SK-N-SH treated with all-trans-retinoic acid at 6 μM for 48 hours (cell line): ENCODE measurements around the gene SMARCA4.

Experiments used
- CSDC2 ChIP-seq: fragments of 250-450 bp; sonication (Bioruptor Pico); IDR thresholded peaks from 2 replicates; pipeline ENCODE4 v1.5.0; 2020; ENCODE audit warnings: mild to moderate bottlenecking, moderate library complexity
- SNAI2 ChIP-seq: fragments of 250-450 bp; sonication (Bioruptor Pico); IDR thresholded peaks from 2 replicates; pipeline ENCODE4 v1.5.0; 2020; ENCODE audit warnings: mild to moderate bottlenecking, moderate library complexity
- ZFP3 ChIP-seq: fragments of 250-450 bp; sonication (Bioruptor Pico); IDR thresholded peaks from 2 replicates; pipeline ENCODE4 v1.5.0; 2020; ENCODE audit warnings: mild to moderate bottlenecking, moderate library complexity
- ZFP30 ChIP-seq: fragments of 450-650 bp; formaldehyde crosslinking; IDR thresholded peaks from 2 replicates; pipeline ENCODE4 v1.5.0; 2022; ENCODE audit warnings: mild to moderate bottlenecking, moderate library complexity
- ZNF70 ChIP-seq: fragments of 450-650 bp; formaldehyde crosslinking; IDR thresholded peaks from 2 replicates; pipeline ENCODE4 v1.5.0; 2020; ENCODE audit warnings: mild to moderate bottlenecking, moderate library complexity
- TF ChIP-seq, protein P1 (sequence below): fragments of 250-450 bp; sonication (Bioruptor Pico); IDR thresholded peaks from 2 replicates; pipeline ENCODE4 v1.8.0; 2020; ENCODE audit warnings: mild to moderate bottlenecking, moderate library complexity, borderline replicate concordance
- TF ChIP-seq, protein P2 (sequence below): fragments of 250-450 bp; sonication (Bioruptor Pico); IDR thresholded peaks from 2 replicates; pipeline ENCODE4 v1.5.1; 2020; ENCODE audit warnings: low read depth, mild to moderate bottlenecking, moderate library complexity
- TF ChIP-seq, protein P3 (sequence below): fragments of 250-450 bp; sonication (Bioruptor Pico); IDR thresholded peaks from 2 replicates; pipeline ENCODE4 v1.8.0; 2021; ENCODE audit warnings: low read depth, mild to moderate bottlenecking, moderate library complexity, borderline replicate concordance

DNA sequence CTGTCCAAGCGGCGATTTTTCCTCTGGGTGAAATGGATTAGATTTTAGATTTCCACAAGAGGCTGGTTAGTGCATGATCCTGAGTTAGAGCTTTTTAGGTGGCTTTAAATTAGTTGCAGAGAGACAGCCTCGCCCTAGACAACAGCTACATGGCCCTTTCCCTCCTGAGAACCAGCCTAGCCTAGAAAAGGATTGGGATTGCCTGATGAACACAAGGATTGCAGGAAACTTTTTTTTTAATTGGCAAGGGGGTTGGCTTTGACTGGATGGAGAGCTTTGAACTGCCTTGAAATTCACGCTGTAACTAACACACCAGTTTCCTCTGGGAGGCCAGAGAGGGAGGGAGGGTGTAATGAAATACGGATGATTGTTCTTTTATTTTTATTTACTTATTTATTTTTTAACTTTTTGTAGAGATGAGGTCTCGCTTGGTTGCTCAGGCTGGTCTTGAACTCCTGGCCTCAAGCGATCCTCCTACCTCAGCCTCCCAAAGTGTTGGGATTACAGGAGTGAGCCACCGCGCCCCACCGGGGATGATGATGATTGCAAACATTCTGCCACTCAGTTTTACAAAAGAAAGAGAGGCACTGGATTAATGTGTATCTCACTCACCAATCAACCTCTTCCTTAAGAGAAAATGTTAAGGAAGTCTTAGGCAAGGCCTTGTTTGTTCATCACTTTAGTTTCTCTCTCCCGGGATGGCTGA is 130.3 kb downstream of the SMARCA4 start:
- TF ChIP-seq, protein P1, sequence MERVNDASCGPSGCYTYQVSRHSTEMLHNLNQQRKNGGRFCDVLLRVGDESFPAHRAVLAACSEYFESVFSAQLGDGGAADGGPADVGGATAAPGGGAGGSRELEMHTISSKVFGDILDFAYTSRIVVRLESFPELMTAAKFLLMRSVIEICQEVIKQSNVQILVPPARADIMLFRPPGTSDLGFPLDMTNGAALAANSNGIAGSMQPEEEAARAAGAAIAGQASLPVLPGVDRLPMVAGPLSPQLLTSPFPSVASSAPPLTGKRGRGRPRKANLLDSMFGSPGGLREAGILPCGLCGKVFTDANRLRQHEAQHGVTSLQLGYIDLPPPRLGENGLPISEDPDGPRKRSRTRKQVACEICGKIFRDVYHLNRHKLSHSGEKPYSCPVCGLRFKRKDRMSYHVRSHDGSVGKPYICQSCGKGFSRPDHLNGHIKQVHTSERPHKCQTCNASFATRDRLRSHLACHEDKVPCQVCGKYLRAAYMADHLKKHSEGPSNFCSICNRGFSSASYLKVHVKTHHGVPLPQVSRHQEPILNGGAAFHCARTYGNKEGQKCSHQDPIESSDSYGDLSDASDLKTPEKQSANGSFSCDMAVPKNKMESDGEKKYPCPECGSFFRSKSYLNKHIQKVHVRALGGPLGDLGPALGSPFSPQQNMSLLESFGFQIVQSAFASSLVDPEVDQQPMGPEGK (CRISPR knock-in tag): no peak
- TF ChIP-seq ZNF70 (CRISPR knock-in tag) (no peak), SNAI2 (CRISPR knock-in tag) (no peak), CSDC2 (no peak), ZFP3 (CRISPR knock-in tag) (no peak), ZFP30 (CRISPR knock-in tag) (no peak)
- TF ChIP-seq, protein P2, sequence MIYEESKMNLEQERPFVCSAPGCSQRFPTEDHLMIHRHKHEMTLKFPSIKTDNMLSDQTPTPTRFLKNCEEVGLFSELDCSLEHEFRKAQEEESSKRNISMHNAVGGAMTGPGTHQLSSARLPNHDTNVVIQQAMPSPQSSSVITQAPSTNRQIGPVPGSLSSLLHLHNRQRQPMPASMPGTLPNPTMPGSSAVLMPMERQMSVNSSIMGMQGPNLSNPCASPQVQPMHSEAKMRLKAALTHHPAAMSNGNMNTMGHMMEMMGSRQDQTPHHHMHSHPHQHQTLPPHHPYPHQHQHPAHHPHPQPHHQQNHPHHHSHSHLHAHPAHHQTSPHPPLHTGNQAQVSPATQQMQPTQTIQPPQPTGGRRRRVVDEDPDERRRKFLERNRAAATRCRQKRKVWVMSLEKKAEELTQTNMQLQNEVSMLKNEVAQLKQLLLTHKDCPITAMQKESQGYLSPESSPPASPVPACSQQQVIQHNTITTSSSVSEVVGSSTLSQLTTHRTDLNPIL (CRISPR knock-in tag): no peak
- TF ChIP-seq, protein P3, sequence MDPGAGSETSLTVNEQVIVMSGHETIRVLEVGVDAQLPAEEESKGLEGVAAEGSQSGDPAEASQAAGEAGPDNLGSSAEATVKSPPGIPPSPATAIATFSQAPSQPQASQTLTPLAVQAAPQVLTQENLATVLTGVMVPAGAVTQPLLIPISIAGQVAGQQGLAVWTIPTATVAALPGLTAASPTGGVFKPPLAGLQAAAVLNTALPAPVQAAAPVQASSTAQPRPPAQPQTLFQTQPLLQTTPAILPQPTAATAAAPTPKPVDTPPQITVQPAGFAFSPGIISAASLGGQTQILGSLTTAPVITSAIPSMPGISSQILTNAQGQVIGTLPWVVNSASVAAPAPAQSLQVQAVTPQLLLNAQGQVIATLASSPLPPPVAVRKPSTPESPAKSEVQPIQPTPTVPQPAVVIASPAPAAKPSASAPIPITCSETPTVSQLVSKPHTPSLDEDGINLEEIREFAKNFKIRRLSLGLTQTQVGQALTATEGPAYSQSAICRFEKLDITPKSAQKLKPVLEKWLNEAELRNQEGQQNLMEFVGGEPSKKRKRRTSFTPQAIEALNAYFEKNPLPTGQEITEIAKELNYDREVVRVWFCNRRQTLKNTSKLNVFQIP (CRISPR knock-in tag): no peak
